Fibroblast of lung (primary cell): ENCODE data around the gene NPNT. TPM values are rescaled to one million over a fixed set of nuclear protein-coding genes. Genes with fewer than 3 reads are reported as not detected.

Source experiments
- DNase-seq, 2 donors: peaks; one replicate each; pipeline versions ENCODE4 v3.0.0 to v3.0.0-alpha.2; 2010; ENCODE audit warnings: low read depth in 2 of 2
- H2AFZ ChIP-seq: 2 replicates; pipeline ENCODE4 v1.5.1; 2012; ENCODE audit warnings: low read length, control low read depth, inconsistent platforms
- H3K27ac ChIP-seq: 2 replicates; pipeline ENCODE4 v1.5.1; 2011; ENCODE audit warnings: low read length, control low read depth; ENCODE audit not compliant: insufficient read depth
- H3K27me3 ChIP-seq: 2 replicates; pipeline ENCODE4 v1.5.1; 2011; ENCODE audit warnings: mild to moderate bottlenecking, low read length; ENCODE audit not compliant: control insufficient read depth, insufficient read depth
- H3K36me3 ChIP-seq: 2 replicates; pipeline ENCODE4 v1.5.1; 2011; ENCODE audit warnings: low read length; ENCODE audit not compliant: control insufficient read depth, insufficient read depth
- H3K4me1 ChIP-seq: 2 replicates; pipeline ENCODE4 v1.5.1; 2011; ENCODE audit warnings: low read length; ENCODE audit not compliant: control insufficient read depth, insufficient read depth; ENCODE audit errors: extremely low read depth
- H3K4me2 ChIP-seq: 2 replicates; pipeline ENCODE4 v1.5.1; 2011; ENCODE audit warnings: low read length, control low read depth; ENCODE audit not compliant: insufficient read depth; ENCODE audit errors: extremely low read depth
- H3K4me3 ChIP-seq, 4 experiments: fragments of 200-600 bp in 1 of 4; sonication (generic) in 1 of 4; replicated peaks in 1 of 4; 2 replicates each; pipeline ENCODE4 v1.5.1; 2011 to 2016; ENCODE audit warnings: low read length in 4 of 4, low read depth in 3 of 4, mild to moderate bottlenecking in 3 of 4, control low read depth in 2 of 4, inconsistent platforms in 1 of 4, mixed read lengths in 1 of 4; ENCODE audit not compliant: insufficient read depth in 1 of 4; ENCODE audit errors: control extremely low read depth in 1 of 4
- H3K79me2 ChIP-seq: 2 replicates; pipeline ENCODE4 v1.5.1; 2012; ENCODE audit warnings: mild to moderate bottlenecking, low read length, inconsistent platforms; ENCODE audit not compliant: control insufficient read depth, insufficient read depth
- H3K9ac ChIP-seq: 2 replicates; pipeline ENCODE4 v1.5.1; 2011; ENCODE audit warnings: mild to moderate bottlenecking, low read length, control low read depth; ENCODE audit not compliant: insufficient read depth
- H3K9me3 ChIP-seq: 2 replicates; pipeline ENCODE4 v1.5.1; 2012; ENCODE audit warnings: low read depth, low read length; ENCODE audit not compliant: control insufficient read depth, insufficient read depth
- H4K20me1 ChIP-seq: 2 replicates; pipeline ENCODE4 v1.5.1; 2011; ENCODE audit warnings: low read length; ENCODE audit not compliant: control insufficient read depth, insufficient read depth; ENCODE audit errors: extremely low read depth
- EZH2 ChIP-seq: IDR thresholded peaks from 2 replicates; pipeline ENCODE4 v1.5.1; 2012; ENCODE audit warnings: low read length, control low read depth, mild to moderate bottlenecking; ENCODE audit errors: missing control alignments
- polyA plus RNA-seq, 2 donors: library from polyadenylated mRNA; depleted of rRNA in 1 of 2; stranded (reverse) in 1 of 2; unstranded in 1 of 2; fragments of >200 nt; gene quantifications; 2 replicates each; pipeline ENCODE4 v1.2.1, GENCODE V29; 2011 to 2012; ENCODE audit warnings: missing spikeins in 1 of 2
- total RNA-seq: library from RNA; depleted of rRNA; stranded (reverse); fragments of >200 nt; gene quantifications from 2 replicates; pipeline ENCODE4 v1.2.1, GENCODE V29; 2014
- TF ChIP-seq, protein P1 (sequence below), 2 donors: IDR thresholded peaks in 1 of 2; conservative IDR thresholded peaks in 1 of 2; 1 replicate in 1 of 2; 2 replicates in 1 of 2; pipeline ENCODE4 v1.5.1; 2011 to 2012; ENCODE audit warnings: low read length in 2 of 2, control low read depth in 1 of 2, inconsistent platforms in 1 of 2, low read depth in 1 of 2, mild to moderate bottlenecking in 1 of 2

NPNT gene
- total and polyA plus RNA-seq, 2 donors (not counting 1 experiment from before 2014, with no cell fraction given), result 0.02 to 5.9 TPM

- H3K27ac ChIP-seq, result no peak overlapping the region
- H2AFZ ChIP-seq, result no peak overlapping the region
- H4K20me1 ChIP-seq, result no peaks in the 10 kb centered on the region
- peak overlapping the region; percentile 40 for H3K4me2 ChIP-seq
- no peaks in the 10 kb centered on the region for H3K4me1 ChIP-seq
- H3K79me2 ChIP-seq, result no peaks in the 10 kb centered on the region
- peaks cover 40% of the 10 kb centered on the region for H3K27me3 ChIP-seq
- TF ChIP-seq, protein P1, sequence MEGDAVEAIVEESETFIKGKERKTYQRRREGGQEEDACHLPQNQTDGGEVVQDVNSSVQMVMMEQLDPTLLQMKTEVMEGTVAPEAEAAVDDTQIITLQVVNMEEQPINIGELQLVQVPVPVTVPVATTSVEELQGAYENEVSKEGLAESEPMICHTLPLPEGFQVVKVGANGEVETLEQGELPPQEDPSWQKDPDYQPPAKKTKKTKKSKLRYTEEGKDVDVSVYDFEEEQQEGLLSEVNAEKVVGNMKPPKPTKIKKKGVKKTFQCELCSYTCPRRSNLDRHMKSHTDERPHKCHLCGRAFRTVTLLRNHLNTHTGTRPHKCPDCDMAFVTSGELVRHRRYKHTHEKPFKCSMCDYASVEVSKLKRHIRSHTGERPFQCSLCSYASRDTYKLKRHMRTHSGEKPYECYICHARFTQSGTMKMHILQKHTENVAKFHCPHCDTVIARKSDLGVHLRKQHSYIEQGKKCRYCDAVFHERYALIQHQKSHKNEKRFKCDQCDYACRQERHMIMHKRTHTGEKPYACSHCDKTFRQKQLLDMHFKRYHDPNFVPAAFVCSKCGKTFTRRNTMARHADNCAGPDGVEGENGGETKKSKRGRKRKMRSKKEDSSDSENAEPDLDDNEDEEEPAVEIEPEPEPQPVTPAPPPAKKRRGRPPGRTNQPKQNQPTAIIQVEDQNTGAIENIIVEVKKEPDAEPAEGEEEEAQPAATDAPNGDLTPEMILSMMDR (conservative IDR thresholded peaks at IDR 0.05 in 1 of 2, IDR thresholded peaks at IDR 0.05 in 1 of 2; ENCODE audit: low read depth in 1 of 2, low read length in 2 of 2), result no peak
- TF ChIP-seq EZH2, result peak; percentile 83
- no peaks in the 10 kb centered on the region for H3K9me3 ChIP-seq
- H3K9ac ChIP-seq, result no peak overlapping the region
- peak in 1 of 2 donors; percentile 4 for DNase-seq
- H3K4me3 ChIP-seq, result peak overlapping the region in 2 of 4 experiments; percentile 43 to 49
- H3K36me3 ChIP-seq, result no peaks in the 10 kb centered on the region
Observed at GRCh38 chr4:105895583-105896460, 551 bp downstream of the NPNT start.

- Histone ChIP-seq H3K9ac (no peak overlapping the region), H4K20me1 (no peaks in the 10 kb centered on the region), H3K36me3 (no peaks in the 10 kb centered on the region), H3K27ac (no peak overlapping the region), H3K9me3 (no peaks in the 10 kb centered on the region), H3K4me3 (peak overlapping the region in 2 of 4 experiments; percentile 43 to 49), H3K4me1 (no peaks in the 10 kb centered on the region), H3K27me3 (peaks cover 38% of the 10 kb centered on the region), H2AFZ (no peak overlapping the region), H3K4me2 (peak overlapping the region; percentile 40), H3K79me2 (no peaks in the 10 kb centered on the region)
- no peak for DNase-seq
- TF ChIP-seq EZH2, result peak; percentile 58
- TF ChIP-seq, protein P1 (conservative IDR thresholded peaks at IDR 0.05 in 1 of 2, IDR thresholded peaks at IDR 0.05 in 1 of 2; ENCODE audit: low read depth in 1 of 2, low read length in 2 of 2), result no peak
Observed at GRCh38 chr4:105896461-105896942, 1.2 kb downstream of the NPNT start.

GRCh38 chr4:105896984-105897775 lies 1.9 kb downstream of the NPNT start:
- H3K27me3 ChIP-seq, result peaks cover 36% of the 10 kb centered on the region
- H3K4me3 ChIP-seq, result no peak overlapping the region
- TF ChIP-seq EZH2, result no peak
- TF ChIP-seq, protein P1 (conservative IDR thresholded peaks at IDR 0.05 in 1 of 2, IDR thresholded peaks at IDR 0.05 in 1 of 2; ENCODE audit: low read depth in 1 of 2, low read length in 2 of 2), result no peak
- H3K4me2 ChIP-seq, result no peak overlapping the region
- no peak for DNase-seq
- no peak overlapping the region for H2AFZ ChIP-seq
- H3K79me2 ChIP-seq, result no peaks in the 10 kb centered on the region
- H3K4me1 ChIP-seq, result no peaks in the 10 kb centered on the region
- no peaks in the 10 kb centered on the region for H3K36me3 ChIP-seq
- no peaks in the 10 kb centered on the region for H4K20me1 ChIP-seq
- no peak overlapping the region for H3K9ac ChIP-seq
- H3K27ac ChIP-seq, result no peak overlapping the region
- H3K9me3 ChIP-seq, result no peaks in the 10 kb centered on the region
